Stimulated activated CD4-positive, alpha-beta T cell treated with anti-CD3 and anti-CD28 coated beads, Interleukin-12 subunit alpha, Interleukin-12 subunit beta, amount 100 ng/mL, for 48 hours (primary cell): ENCODE measurements around the gene EPHB4.
"Not testable (repeated sequence)": the region's sequence is repeated elsewhere in the genome, so short reads cannot be mapped to it uniquely, and the experiment has no call there.

ENCODE experiments used
- DNase-seq, 3 donors: peaks; one replicate each; pipeline ENCODE4 v3.0.0-alpha.2; 2020; ENCODE audit warnings: low read depth in 2 of 3, low spot score in 1 of 3

EPHB4 gene

DNA sequence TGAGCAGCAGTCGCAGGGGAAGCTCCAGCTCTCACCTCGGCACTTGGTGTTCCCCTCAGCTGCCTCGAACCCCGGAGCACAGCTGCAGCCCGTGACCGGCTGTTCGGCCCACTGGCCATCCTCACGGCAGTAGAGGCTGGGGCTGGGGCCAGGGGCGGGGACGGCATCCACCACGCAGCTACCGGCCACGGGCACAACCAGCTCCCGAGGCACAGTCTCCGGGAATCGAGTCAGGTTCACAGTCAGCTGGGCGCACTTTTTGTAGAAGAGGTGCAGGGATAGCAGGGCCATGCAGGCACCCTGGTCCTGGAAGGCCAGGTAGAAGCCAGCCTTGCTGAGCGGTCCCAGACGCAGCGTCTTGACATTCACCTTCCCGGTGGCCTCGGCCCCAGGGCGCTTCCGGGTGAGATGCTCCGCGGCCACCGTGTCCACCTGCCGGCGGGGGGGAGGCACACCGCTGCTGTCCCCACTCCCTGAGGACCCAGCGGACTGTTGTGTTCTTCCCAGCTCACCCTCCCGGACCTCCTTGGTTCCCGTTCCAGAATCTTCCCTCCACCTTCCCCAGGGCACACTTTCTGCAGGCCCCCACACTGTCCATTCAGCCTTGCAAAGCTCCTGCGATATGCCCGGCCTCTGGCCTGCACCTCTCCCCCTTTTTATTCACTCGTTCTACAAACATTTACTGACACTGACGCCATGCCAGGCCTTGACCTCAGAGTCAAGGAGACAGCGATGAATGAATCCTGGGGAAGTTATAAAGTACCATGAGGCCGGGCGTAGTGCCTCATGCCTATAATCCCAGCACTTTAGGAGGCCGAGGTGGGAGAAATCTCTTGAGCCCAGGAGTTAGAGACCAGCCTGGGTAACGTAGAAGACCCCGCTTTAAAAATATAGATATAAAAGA lies 4.8 kb downstream of the EPHB4 start:
- DNase-seq, result no peak

DNA sequence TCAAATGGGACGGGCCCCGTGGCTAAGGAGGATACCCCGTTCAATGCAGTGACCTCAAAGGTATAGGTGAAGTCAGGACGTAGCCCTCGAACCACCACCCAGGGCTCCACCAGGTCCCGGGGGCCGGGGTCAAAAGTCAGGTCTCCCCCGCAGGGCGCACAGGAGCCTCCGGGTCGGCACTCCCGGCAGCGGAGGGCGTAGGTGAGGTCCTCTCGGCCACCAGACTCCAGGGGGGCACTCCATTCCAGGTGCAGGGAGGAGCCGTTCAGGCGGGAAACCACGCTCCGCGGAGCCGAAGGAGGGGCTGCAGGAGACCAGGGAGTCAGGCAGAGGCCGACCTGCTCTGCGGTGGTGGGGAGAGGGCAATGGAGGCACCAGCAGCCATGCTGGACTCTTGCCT lies 7.7 kb downstream of the EPHB4 start:
- DNase-seq, result no peak

DNA sequence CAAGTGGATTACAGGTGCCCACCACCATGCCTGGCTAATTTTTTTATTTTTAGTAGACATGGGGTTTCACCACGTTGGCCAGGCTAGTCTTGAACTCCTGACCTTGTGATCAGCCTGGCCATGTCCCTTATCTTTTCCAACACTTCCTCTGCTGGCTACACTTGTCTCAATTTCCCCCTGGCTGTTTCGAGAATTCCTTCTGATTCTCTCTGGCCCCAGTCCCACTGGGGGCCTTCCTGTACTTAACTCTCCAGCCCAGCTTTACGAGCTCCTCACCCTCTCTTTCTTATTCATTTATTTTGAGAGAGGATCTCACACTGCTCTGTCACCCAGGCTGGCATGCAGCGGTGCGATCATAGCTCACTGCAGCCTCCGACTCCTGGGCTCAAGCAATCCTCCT lies 8.5 kb downstream of the EPHB4 start:
- no peak for DNase-seq

DNA sequence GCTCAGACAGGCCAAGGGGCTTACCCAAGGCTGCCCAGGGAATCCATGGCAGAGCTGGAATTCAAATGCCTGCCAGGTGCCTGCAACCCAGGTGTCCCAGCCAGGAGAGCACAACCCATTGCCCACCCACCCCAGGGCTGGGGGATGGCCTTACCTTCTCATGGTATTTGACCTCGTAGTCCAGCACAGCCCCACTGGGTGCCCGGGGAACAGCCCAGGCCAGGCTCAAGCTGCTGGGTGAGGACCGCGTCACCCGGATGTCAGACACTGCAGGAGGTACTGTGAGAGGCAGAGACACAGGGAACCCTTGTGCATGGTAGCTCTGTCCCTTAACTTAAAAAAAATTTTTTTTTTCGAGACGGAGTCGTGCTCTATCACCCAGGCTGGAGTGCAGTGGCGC lies 9.0 kb downstream of the EPHB4 start:
- no peak for DNase-seq

DNA sequence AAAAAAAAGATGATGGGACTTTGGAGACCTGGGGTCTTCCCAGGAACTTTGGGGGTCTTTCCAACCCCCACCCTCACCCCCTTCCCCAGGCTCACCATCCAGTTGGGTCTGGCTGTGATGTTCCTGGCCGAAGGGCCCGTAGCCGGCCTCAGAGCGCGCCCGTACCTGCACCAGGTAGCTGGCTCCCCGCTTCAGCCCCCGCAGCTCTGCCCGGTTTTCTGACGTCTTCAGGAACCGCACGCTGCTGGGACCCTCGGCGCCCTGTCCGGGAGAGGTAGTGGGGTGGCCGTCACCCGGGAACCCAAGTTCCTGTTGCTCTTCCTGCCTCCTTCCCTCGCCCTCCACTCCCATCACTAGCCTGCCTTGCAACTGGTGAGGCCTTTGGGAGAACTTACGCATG lies 10.2 kb downstream of the EPHB4 start:
- no peak for DNase-seq

DNA sequence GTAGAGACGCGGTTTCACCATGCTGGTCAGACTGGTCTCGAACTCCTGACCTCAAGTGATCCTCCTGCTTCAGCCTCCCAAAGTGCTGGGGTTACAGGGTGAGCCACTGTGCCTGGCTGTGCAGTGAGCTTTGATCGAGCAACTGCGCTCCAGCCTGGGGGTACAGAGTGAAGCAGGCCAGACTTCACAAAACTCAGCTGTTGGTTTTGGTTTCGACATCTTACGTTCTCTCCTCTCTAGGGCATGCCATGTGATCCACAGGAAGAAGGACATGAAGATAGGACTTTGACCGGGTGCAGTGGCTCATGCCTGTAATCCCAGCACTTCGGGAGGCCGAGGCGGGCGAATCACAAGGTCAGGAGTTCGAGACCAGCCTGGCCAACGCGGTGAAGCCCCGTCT lies 10.8 kb downstream of the EPHB4 start:
- not testable (repeated sequence) for DNase-seq

DNA sequence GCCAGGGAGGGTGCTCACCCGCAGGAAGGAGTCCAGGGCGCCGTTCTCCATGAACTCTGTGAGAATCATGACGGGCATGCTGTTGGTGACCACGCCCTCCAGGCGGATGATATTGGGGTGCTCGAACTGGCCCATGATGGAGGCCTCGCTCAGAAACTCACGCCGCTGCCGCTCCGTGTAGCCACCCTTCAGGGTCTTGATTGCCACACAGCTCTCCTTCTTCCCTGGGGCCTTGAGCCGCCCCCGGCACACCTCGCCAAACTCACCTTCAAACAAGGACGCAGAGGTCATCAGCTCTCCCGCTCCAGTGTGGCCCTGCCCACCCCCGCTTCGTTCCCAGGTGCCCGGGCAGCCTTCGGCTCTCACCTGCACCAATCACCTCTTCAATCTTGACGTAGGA lies 14.6 kb downstream of the EPHB4 start:
- DNase-seq, result no peak

DNA sequence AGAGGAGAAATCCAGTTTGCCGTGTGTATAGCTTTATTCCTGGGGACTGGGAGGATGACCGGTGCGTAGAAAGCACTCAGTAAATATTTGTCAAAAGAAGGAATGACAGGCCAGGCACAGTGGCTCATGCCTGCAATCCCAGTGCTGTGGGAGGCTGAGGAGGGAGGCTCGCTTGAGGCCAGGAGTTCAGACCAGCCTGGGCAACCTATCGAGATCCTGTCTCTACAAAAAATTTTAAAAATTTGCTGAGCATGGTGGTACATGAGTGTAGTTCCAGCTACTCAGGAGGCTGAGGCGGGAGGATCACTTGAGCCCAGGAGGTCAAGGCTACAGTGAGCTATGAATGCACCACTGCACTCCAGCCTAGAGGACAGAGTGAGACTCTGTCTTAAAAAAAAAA lies 15.8 kb downstream of the EPHB4 start:
- DNase-seq, result no peak

DNA sequence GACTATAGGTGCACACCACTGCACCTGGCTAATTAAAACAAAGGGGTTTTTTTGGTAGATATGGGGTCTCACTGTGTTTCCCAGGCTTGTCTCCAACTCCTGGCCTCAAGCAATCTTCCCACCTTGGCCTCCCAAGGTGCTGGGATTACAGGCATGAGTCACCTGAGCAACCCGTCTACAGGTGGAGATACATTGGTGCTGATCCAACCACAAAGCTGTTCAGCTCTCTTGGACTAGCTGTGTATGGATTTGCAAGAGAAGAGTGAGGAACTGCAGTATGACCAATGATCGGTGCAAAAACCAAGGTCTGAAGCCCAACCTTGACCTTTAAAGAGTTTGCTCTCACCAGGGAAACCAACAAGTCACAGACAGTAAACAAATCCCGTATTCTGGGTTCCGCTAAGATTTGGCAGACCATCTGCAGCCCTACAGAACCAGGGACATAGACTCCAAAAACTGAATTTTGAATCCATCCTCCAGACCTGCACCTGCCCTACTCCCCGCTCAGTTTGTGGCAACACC lies 18.9 kb downstream of the EPHB4 start:
- DNase-seq, result no peak

DNA sequence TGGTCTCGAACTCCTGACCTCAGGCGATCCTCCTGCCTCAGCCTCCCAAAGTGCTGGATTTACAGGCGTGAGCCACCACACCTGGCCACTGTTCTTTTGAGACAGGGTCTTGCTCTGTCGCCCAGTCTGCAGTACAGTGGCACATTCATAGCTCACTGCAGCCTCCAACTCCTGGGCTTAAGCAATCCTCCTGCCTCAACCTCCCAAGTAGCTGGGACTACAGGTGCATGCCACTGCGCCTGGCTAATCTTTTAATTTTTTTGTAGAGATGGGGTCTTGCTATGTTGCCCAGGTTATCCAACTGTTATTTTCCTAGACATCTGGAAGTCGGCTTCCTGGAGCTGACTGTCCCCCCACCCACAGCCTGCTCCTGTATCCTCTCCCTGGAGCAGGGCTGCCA lies 20.4 kb downstream of the EPHB4 start:
- not testable (repeated sequence) for DNase-seq

DNA sequence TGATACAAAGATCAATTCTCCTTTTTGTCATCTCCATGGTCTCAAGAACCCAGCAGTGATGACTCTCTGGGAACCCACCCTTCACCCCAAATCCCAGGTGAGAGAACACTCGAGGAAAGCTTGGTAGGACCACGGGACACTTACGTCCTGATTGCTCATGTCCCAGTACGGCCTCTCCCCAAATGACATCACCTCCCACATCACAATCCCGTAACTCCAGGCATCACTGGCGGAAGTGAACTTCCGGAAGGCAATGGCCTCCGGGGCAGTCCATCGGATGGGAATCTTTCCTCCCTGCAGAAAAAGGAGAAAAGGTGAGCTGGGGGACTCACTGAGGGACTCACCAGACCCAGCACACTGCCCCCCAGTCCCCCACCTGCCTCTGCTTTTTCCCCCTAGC lies 21.0 kb downstream of the EPHB4 start:
- no peak for DNase-seq

DNA sequence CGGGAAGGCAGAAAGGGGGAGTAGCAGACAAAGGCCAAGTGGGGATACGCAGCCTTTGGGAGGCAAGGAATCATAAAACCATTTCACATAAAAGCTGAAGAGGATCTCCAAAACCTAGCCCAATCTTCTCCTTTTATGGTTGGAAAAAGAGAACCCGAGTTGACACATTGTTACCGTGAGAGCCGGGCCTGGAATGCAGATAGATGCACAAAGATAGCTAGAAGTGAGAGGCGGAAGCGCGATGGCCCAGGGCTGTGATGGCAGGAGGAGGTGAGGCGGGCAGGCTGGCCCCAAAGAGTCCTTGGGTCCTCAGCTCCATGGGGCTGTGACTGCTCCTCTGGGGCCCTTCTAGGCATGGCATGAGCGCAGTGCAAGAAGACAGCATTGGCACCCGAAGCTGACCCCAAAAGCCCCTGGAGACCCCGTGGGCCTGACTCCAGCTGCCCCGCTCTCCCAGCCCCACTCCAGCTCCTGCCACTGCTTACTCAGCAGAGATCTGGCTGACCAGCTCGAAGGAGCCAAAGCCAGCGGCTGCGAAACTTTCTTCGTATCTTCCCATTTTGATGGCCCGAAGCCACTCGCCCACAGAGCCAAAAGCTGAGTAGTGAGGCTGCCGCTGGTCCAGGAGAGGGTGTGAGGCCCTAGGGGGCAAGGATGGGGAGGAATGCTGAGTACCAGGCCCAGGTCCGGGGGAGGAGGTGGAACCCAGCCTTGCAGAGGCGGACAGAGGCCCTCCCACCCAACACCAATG lies 22.5 kb downstream of the EPHB4 start:
- DNase-seq, result no peak

DNA sequence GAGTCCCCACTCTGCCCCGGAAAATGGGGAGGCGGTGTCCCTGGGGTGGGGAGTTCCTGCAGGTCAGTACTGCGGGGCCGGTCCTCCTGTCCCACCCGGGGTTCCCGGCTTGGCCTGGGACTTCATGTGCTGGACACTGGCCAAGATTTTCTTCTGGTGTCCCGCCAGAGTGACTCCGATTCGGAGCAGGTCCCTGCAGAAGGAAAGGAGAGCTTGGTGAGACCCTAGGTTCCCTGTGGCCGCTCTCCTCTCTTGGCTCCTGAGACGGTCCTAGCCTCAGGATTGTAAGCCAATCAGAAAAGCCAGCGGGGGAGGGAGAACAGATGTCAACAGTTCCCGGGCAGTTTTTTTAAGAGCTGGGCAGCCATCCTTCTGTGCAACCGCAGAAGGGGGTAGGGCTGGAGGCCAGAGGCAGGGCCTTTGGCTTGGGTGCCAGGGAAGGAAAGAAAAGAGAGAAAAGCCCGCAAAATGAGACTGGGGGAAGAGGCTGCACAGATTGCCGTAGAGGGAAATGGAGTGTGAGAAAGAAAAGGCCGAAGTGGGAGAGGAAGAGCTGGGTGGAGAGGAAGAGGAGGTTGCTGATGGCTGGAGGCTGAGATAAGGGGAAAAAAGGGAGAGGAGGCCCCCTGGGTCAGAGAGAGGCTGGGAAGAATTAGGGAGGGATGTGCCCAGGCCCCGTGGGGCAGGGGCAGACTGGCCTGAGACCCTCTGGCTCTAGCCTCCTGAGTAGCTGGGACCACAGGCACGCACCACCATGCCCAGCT lies 23.7 kb downstream of the EPHB4 start:
- peak in 1 of 3 donors; percentile 28 for DNase-seq

DNA sequence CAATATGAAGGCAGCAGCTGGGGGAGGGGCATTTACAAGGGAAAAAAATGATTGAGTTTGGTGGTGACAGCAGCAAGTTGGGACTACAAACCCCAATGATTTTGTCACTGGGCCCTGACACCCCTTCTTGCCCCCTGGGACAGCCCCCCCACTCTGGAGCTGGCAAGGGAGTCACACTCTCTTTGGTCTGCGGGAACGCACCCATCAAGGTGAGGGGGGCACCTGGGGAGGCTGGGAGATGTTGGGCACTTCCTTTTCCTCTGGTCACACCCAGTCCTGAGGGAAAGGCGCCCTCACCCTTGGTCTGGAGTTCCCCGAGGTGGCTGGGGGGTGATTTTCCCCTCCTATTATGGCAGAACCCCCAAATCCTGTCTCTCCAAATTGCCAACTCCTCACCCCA lies 24.4 kb downstream of the EPHB4 start:
- no peak for DNase-seq

DNA sequence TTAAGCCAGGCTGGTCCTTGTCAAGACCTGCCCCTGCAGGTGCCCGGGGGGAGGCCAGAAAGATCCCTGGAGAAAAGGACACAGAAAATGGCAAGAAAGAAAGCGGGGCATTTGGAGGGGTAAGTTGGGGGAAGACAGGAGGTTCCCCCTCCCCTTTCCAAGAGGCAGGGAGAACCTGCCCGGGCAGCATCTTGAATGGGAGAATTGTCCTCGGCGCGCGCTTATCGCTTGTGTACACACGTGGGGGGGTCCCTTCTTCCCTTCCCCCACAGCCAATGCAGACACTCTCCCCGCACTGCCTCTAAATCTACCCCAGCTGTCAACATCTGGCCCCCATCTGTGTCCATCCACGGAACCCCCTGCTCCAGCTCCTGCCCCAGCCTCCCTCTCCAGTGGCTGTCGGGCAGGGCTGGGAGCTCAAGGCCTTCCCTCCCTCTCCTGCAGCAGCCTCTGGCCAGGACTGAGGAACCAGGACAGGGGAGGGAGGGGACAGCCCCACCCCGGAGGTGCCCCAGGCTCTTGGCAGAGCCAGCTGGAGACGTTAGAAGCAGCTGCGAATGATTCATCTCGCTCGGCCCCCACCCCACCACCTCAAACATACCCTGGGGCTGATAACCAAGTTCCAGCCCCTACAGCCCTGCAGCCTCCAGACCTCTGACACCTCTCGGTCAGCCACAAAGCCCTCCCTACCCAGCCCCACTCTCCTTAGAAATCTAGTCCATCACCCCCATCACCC lies 25.3 kb downstream of the EPHB4 start:
- no peak for DNase-seq

DNA sequence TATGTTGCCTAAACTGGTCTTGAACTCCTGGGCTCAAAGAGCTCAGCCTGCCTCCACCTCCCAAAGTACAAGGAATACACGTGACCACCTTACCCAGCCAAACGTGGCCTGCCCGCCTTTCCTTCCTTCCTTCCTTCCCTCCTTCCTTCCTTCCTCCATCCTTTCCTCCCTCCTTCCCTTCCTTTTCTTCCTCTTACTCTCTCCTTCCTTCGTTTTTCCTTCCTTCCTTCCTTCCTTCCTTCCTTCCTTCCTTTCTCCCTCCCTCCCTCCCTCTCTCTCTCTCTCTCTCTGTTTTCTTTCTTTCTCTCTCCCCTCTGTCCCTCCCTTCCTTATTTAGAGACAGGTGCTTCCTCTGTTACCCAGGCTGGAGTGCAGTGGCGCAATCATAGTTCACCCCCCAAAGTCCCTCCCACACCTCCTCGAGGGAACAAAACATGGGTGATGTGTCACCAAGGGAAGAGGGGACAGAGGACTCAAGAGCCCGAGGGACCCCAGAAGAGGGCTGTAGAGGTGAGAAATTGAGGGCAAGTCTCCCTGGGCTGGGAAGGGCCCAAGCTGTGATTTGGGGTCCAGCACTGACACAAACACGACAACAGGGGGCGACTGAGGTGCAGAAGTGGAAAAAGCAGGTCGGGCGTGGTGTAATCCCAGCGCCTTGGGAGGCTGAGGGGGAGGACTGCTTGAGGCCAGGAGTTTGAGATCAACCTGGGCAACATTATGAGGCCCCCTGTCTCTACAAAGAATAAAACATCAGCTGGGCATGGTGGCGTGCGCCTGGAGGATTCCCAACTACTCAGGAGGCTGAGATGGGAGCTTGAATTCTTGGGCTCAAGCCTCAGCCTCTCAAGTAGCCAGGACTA lies 28.1 kb downstream of the EPHB4 start:
- DNase-seq, result peak; percentile 24 to 59 (median 41)

DNA sequence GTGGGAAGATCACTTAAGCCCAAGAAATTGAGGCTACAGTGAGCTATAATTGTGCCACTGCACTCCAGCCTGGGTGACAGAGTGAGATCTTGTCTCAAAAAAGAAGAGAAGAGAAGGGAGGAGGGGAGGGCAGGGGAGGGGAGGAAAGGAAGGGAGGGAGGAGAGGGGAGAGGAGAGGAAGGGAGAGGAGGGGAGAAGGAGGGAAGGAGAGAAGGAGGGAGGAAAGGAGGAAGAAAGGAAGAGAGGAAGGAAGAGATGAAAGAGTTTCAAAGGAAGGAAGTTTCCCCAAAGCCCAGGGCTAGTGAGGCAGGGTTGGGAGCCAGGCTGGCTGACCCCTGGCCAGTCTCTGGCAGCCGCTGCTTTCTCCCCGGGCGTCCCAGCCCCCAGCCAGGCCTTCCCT lies 32.6 kb downstream of the EPHB4 start:
- no peak for DNase-seq

DNA sequence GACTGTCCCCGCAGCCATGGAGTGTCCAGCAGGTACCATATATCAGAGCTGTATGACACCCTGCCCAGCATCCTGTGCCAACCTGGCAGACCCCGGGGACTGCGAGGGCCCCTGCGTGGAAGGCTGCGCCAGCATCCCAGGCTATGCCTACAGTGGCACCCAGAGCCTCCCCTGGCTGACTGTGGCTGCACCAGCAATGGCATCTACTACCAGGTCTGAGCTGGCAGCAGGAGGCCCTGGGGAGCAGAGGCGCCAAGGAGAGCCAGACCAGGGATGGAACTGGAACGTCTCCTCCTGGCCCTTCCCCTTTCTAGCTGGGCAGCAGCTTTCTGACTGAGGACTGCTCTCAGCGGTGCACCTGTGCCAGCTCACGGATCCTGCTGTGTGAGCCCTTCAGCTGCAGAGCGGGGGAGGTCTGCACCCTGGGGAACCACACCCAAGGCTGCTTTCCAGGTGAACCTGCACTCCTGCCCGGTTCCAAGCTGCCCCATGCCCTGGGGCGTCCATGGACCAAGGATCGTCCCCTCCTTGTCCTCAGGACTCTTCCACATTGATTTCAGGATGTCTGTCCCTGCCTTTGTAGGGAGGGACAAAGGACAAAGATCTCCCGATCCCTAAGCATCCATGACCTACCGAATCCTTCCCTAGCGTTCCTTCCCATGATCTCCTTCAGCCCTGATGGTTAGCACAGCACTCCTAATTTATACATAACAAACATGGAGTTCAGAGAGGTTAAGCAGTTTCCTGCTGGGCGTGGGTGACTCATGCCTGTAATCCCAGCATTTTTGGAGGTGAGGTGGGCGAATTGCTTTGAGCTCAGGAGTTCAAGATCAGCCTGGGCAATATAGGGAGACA lies 33.3 kb downstream of the EPHB4 start:
- no peak for DNase-seq
